Caco-2 (cell line): ENCODE measurements around the gene LARP1B. TPM values are rescaled to one million over a fixed set of nuclear protein-coding genes. Genes with fewer than 3 reads are reported as not detected.
A peak's percentile ranks its signal among the peaks of the same experiment; 100 is the strongest.

Experiments
- BruUV-seq: library from RNA; stranded (reverse); fragments of 400-500 nt; replicated peaks from 2 replicates; lab custom pipeline; 2021; lab: Mats Ljungman, UMichigan
- CTCF ChIA-PET: fragments of 300-600 bp; sonication (Branson Sonifier 250); formaldehyde crosslinking; loops from one replicate; lab custom pipeline; 2022; ENCODE audit warnings: antibody characterized with exemption; lab: Charles Lee
- POLR2A ChIA-PET: fragments of 300-600 bp; sonication (Branson Sonifier 250); formaldehyde crosslinking; loops from one replicate; lab custom pipeline; 2022; ENCODE audit warnings: antibody characterized with exemption; lab: Charles Lee
- DNase-seq, 2 experiments: peaks; one replicate each; pipeline versions ENCODE4 v3.0.0 to v3.0.0-alpha.2; 2020 to 2022
- H3K27me3 ChIP-seq: replicated peaks from 2 replicates; pipeline ENCODE4 v1.6.0; 2011; ENCODE audit warnings: low read length; ENCODE audit not compliant: control insufficient read depth, insufficient read depth
- H3K36me3 ChIP-seq: 2 replicates; pipeline ENCODE4 v1.5.1; 2011; ENCODE audit warnings: low read length; ENCODE audit not compliant: control insufficient read depth, insufficient read depth
- H3K4me1 ChIP-seq: fragments of 250-450 bp; sonication (Bioruptor Pico); 2 replicates; pipeline ENCODE4 v1.5.1; 2020; ENCODE audit warnings: mild to moderate bottlenecking
- H3K4me3 ChIP-seq: 2 replicates; pipeline ENCODE4 v1.5.1; 2011; ENCODE audit warnings: low read depth, mild to moderate bottlenecking, control low read depth, low read length
- H3K9me3 ChIP-seq: fragments of 250-450 bp; sonication (Bioruptor Pico); 2 replicates; pipeline ENCODE4 v1.5.1; 2020; ENCODE audit warnings: mild to moderate bottlenecking, moderate library complexity
- H3K27ac Mint-ChIP-seq: one replicate; pipeline ENCODE4 v1.8.0; 2022; ENCODE audit warnings: mixed read lengths; ENCODE audit not compliant: unreplicated experiment
- H3K27me3 Mint-ChIP-seq: one replicate; pipeline ENCODE4 v1.8.0; 2022; ENCODE audit warnings: mixed read lengths; ENCODE audit not compliant: insufficient read depth, unreplicated experiment
- H3K36me3 Mint-ChIP-seq: one replicate; pipeline ENCODE4 v1.8.0; 2022; ENCODE audit warnings: mild to moderate bottlenecking, mixed read lengths; ENCODE audit not compliant: insufficient read depth, unreplicated experiment
- H3K4me1 Mint-ChIP-seq: one replicate; pipeline ENCODE4 v1.8.0; 2022; ENCODE audit warnings: low read depth, mixed read lengths; ENCODE audit not compliant: unreplicated experiment
- H3K4me3 Mint-ChIP-seq: one replicate; pipeline ENCODE4 v1.8.0; 2022; ENCODE audit warnings: mild to moderate bottlenecking, moderate library complexity, mixed read lengths; ENCODE audit not compliant: unreplicated experiment
- H3K9me3 Mint-ChIP-seq: one replicate; pipeline ENCODE4 v1.8.0; 2022; ENCODE audit warnings: mixed read lengths; ENCODE audit not compliant: unreplicated experiment
- CTCF ChIP-seq, 2 experiments: fragments of 200-600 bp in 1 of 2; IDR thresholded peaks; 1 replicate in 1 of 2; 2 replicates in 1 of 2; pipeline versions ENCODE4 v1.5.1 to v1.8.0; 2011 to 2022; ENCODE audit warnings: antibody characterized with exemption in 1 of 2, control low read depth in 1 of 2, inconsistent platforms in 1 of 2, low read depth in 1 of 2, low read length in 1 of 2, mild to moderate bottlenecking in 1 of 2, moderate library complexity in 1 of 2; ENCODE audit not compliant: insufficient read depth in 1 of 2, severe bottlenecking in 1 of 2, unreplicated experiment in 1 of 2
- intact Hi-C: fragments of 100-400 bp; cut with micrococcal nuclease; formaldehyde crosslinking; loops from one replicate; pipeline ENCODE4 v1.10.0; 2022; ENCODE audit not compliant: unreplicated experiment
- total RNA-seq: library from RNA; stranded (reverse); gene quantifications from 2 replicates; pipeline ENCODE4 v1.2.3, GENCODE V29; 2022

The LARP1B gene
- total RNA-seq, 1 experiment from 2014 or later: 23.6 TPM

- no peak overlapping the region for H3K4me3 ChIP-seq
- H3K36me3 Mint-ChIP-seq: peaks cover 11% of the 10 kb centered on the region
- H3K9me3 Mint-ChIP-seq: no peaks in the 10 kb centered on the region
- TF ChIP-seq CTCF (IDR thresholded peaks at IDR 0.05; ENCODE audit: insufficient read depth in 1 of 2, low read depth in 1 of 2, low read length in 1 of 2, severe bottlenecking in 1 of 2, unreplicated experiment in 1 of 2): no peak
- no peak overlapping the region for H3K27ac Mint-ChIP-seq
- ChIA-PET POLR2A (no interaction called here), CTCF (no interaction called here)
- H3K27me3 Mint-ChIP-seq: no peaks in the 10 kb centered on the region
- TSS peak; percentile 32 for BruUV-seq
- H3K27me3 ChIP-seq: no peaks in the 10 kb centered on the region
- no peaks in the 10 kb centered on the region for H3K36me3 ChIP-seq
- intact Hi-C loops: no loop called here
- H3K4me1 Mint-ChIP-seq: no peaks in the 10 kb centered on the region
- no peak overlapping the region for H3K4me3 Mint-ChIP-seq
- no peaks in the 10 kb centered on the region for H3K9me3 ChIP-seq
- DNase-seq: no peak
- H3K4me1 ChIP-seq: no peaks in the 10 kb centered on the region
These were observed 46.7 kb downstream of the LARP1B start for GRCh38 chr4:128107766-128108165.

GRCh38 chr4:128123036-128123435 lies 61.9 kb downstream of the LARP1B start:
- Mint-ChIP-seq H3K27me3 (no peaks in the 10 kb centered on the region), H3K4me1 (no peaks in the 10 kb centered on the region), H3K36me3 (peaks cover 46% of the 10 kb centered on the region), H3K4me3 (no peak overlapping the region), H3K27ac (no peak overlapping the region), H3K9me3 (no peaks in the 10 kb centered on the region)
- Histone ChIP-seq H3K4me1 (no peaks in the 10 kb centered on the region), H3K27me3 (no peaks in the 10 kb centered on the region), H3K4me3 (no peak overlapping the region), H3K36me3 (no peaks in the 10 kb centered on the region), H3K9me3 (no peaks in the 10 kb centered on the region)
- no TSS peak for BruUV-seq
- DNase-seq: no peak
- intact Hi-C loops: no loop called here
- TF ChIP-seq CTCF (IDR thresholded peaks at IDR 0.05; ENCODE audit: insufficient read depth in 1 of 2, low read depth in 1 of 2, low read length in 1 of 2, severe bottlenecking in 1 of 2, unreplicated experiment in 1 of 2): no peak
- CTCF ChIA-PET: no interaction called here
- POLR2A ChIA-PET: no interaction called here

GRCh38 chr4:128130621-128131020 lies 69.5 kb downstream of the LARP1B start:
- Mint-ChIP-seq H3K27me3 (no peaks in the 10 kb centered on the region), H3K9me3 (peaks cover 18% of the 10 kb centered on the region), H3K4me3 (no peak overlapping the region), H3K27ac (peak overlapping the region; percentile 50), H3K36me3 (peaks cover 22% of the 10 kb centered on the region), H3K4me1 (no peaks in the 10 kb centered on the region)
- POLR2A ChIA-PET: no interaction called here
- no peaks in the 10 kb centered on the region for H3K4me1 ChIP-seq
- intact Hi-C loops: no loop called here
- no peaks in the 10 kb centered on the region for H3K36me3 ChIP-seq
- H3K9me3 ChIP-seq: no peaks in the 10 kb centered on the region
- H3K27me3 ChIP-seq: no peaks in the 10 kb centered on the region
- TF ChIP-seq CTCF (IDR thresholded peaks at IDR 0.05; ENCODE audit: insufficient read depth in 1 of 2, low read depth in 1 of 2, low read length in 1 of 2, severe bottlenecking in 1 of 2, unreplicated experiment in 1 of 2): no peak
- BruUV-seq: no TSS peak
- no peak for DNase-seq
- H3K4me3 ChIP-seq: no peak overlapping the region
- CTCF ChIA-PET: no interaction called here
